CD4-positive, alpha-beta T cell treated with Interleukin-21 for 1 hour (primary cell): Measurements from ENCODE around the gene JPH2.

Experiments used
- DNase-seq: peaks from one replicate; pipeline ENCODE4 v3.0.0-alpha.2; 2020

Gene JPH2

DNA sequence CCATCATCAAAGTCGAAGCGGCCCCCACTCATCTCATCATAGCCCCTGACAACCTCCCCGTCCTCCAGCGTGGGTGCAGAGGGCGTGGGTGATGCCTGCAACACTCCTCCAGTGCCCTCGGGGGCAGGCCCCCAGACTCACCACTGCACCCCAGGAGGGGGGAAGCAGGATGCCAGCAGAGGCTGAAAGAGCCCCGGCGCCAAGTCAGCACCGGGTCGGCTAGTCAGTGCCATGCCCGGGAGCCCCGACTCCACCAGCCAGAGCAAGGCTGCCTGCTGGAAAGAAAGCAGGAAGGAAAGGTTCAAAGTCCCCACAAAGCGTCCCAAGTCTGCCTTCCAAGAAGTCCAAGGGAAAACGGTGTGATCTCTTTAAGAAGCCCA is 324 bp downstream of the JPH2 start:
- DNase-seq, result no peak

DNA sequence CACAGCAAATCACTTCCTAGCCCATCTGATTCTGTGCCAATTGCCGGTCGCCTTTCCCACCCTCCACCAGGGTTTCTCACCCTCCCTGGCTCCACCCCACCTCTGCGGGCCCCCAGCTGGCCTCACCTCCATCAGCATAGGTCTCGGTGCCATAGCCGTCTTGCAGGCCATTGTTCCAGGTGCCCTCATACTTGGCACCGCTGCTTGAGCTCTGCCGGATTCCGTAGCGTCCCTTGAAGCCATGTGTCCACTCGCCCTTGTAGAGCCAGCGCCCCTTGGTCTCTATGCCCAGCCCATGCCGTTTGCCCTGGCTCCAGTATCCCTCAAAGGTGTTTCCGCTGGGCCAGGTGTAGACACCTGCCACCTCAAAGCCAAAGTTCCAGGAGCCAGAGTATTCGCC is 787 bp downstream of the JPH2 start:
- no peak for DNase-seq

DNA sequence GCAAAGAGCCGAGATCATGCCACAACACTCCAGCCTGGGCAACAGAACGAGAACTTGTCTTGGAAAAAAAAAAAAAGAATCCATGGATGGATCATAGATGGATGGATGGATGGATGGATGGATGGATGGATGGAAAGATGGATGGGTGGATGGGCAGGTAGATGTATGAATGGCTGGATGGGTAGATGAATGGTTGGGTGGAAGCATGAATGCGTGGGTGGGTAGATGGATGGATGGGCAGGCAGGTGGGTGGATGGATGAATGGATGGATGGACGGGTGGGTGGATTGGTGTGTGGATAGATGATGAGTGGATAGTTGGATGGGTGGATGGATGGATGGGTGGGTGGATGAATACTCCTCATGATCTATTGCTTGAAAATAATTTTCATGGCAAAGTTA is 1.4 kb downstream of the JPH2 start:
- no peak for DNase-seq

DNA sequence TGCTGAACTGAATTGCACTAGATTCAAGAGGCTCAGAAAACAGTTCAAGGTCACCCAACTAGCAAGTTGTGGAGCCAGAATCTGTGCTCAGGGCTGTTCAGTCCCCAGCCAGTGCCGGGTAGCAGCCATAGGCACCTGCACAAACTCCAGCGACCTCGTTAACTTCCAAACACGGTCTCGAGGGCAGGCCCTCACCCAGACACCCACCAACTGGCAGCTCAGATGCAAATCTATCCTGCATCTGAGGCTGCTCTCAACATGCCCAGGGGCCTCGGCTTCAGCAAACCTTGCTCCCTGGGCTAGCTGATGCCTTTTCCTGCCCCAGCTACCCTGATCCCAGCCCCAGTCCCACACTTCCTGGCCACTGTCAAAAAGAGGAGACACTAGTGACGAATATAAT is 3.7 kb downstream of the JPH2 start:
- no peak for DNase-seq

DNA sequence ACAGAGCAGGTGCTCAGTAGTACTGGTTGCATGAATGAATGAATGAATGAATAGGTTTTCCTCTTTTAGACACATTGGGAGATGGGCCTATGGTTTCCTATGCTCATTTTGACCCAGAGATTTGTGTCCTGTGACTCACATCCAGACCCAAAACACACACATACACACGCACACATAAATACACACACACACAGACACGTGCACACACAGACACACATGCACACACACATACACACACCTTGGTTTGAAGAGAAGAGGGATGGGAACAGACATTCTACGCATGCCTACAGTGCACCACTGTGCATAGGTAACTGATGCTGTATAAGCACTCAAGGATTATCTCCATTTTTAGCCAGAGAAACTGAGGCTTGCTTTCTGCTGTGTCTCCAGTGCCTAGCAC is 4.1 kb downstream of the JPH2 start:
- DNase-seq, result no peak

- DNase-seq, result no peak
These were observed 4.7 kb downstream of the JPH2 start for GRCh38 chr20:44182135-44182765.

DNA sequence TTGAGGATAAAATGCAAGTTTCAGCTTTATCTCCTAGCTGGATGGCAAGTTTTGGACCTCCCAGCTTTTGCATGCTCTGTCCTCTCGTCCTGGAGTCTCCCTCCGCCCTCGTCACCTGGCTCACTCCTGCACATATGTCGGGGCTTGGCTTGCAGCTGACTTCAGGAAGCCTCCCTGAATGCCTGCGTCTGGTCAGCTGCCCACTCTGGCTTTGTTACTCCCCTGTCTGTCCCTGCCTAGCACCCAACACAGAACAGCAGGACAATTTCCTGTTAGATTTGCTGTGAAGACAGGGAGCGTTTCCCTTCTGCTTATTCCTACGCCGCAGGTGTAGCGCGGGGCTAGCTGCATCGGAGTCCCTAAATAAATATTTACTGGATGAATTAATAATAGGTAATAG is 5.4 kb downstream of the JPH2 start:
- no peak for DNase-seq

GRCh38 chr20:44180814-44181213 is 6.2 kb downstream of the JPH2 start:
- DNase-seq, result no peak

- no peak for DNase-seq
These were observed 10.0 kb downstream of the JPH2 start for GRCh38 chr20:44176833-44177534.

- no peak for DNase-seq
These were observed 11.8 kb downstream of the JPH2 start for GRCh38 chr20:44174996-44175765.

DNA sequence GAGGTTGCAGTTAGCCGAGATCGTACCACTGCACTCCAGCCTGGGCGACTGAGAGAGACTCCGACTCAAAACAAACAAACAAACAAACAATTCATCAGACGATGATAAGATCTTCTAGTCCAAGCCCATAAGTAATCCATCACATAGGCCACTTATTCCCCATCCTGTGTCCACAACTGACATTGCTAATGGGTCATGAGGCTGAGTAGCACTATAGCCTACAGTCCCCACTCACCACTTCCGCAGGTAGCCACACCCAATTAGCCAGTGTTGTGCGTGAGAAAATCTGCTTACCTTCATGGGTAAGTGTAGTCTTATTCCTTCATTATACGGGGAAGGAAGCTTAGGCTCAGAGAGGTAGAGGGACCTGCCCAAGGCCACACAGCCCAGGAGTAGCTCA is 13.1 kb downstream of the JPH2 start:
- no peak for DNase-seq

- DNase-seq, result no peak
These were observed 13.9 kb downstream of the JPH2 start for GRCh38 chr20:44173116-44173515.

DNA sequence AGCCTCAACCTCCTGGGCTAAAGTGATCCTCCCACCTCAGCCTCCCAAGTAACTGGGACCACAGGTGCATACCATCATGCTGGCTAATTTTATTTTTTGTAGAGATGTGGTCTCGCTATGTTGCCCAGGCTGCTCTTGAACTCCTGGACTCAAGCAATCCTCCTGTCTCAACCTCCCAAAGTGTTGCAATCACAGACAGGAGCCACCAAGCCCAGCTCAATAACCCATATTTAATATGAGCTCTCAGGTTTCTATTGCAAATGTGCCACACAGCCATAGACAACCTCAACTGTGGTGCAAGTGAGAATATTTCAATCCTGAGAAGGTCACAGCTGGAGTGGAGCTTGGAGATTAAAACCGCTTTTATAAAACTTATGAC is 14.4 kb downstream of the JPH2 start:
- no peak for DNase-seq

DNA sequence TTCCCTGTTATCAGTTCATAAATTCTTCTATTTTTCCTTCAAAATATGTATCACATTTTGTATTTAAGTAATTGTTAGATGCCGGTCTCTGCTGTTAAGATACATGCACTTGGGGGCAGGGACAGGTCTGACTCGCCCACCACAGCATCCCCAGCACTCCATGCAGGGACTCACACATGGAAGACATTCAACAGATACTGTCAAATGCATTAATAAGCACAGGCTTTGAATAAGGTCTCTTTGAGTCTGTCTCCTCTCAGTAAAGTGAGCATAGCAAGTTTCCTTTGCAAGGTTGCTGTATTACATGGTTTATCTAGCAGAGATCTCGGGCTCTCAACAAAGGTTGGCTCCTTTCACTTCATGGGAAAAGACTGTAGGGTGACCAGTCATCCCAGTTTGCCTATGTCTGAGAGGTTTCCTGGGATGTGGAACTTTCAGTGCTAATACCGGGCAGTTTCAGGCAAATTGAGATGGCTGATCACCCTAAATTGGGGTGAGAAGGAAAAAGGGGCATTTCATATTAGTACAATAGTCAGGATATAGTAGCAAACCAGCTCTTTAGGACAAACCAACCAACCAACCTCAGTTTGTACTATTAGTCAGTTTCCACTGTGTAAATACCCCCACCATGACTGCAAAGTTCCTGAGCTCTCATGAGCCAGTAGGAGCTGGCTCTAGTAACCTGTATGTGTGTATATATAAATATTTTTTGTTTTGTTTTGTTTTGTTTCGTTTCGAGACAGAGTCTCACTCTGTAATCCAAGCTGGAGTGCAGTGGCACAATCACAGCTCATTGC is 15.0 kb downstream of the JPH2 start:
- DNase-seq, result no peak

DNA sequence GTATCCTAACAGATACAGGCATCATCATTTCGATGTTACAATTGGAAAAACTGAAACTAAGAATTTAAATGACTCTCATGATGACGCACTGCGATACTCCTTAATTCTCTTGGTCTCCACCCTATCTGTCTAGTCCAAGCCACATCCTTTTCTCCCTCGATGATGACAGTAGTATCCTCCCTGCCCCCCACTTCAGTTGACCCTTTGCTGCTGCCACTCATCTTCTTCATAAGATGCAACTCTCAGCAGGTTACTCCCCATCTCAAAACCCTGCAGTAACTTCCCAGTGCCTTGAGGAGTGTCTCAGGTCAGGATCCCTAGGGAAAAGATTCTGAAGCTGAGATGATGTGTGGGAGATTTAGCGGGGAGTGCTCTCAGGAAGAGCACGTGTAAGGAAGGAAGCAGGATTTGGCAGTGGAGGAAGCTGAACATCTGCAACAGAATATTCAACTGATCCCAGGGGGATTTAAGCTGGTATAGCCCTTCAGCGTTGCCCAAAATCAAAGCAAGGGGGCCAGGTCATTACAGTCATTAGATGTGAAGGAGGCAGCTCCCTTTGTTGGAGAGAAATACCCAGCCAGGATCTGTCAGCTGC is 16.1 kb downstream of the JPH2 start:
- no peak for DNase-seq

DNA sequence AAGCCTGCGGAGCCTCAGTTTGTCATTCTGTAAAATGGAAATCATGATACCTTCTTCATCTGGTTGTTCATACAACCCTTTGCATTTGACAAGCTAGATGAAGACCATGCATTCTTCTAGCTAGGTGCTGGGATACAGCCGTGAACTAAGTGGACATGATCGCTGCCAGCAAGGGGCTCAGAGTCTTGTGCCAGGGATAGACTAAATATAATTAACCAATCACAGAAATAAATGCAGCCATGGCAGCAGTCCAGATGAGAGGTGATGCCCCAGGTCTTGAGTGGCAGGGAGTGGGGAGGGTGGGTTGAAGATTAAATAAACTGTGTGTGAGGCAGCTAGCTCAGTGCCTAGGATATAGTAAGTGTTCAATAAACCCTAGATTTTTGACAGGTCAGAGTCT is 19.3 kb downstream of the JPH2 start:
- DNase-seq, result no peak

- DNase-seq, result no peak
These were observed 20.5 kb downstream of the JPH2 start for GRCh38 chr20:44166477-44166876.

GRCh38 chr20:44166008-44166407 is 21.0 kb downstream of the JPH2 start:
- no peak for DNase-seq

DNA sequence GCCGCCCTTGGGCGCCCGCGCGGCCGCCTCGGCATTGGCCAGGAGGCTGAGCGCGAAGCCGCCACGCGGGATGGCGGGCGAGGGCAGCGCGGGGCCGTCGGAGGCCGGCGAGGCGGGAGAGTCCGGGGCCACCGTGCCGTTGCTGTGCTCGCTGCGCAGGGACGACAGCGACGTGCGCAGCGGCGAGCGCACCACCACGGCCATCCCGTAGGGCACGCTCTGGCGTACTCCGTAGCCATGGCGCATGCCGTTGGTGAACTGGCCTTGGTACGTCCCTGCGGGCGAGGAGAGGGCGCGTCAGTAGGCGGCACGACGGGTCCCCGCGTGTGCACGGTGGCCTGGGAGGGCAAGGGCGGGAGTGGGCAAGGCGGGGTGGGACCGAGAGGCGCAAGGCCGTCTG is 26.9 kb downstream of the JPH2 start:
- no peak for DNase-seq

DNA sequence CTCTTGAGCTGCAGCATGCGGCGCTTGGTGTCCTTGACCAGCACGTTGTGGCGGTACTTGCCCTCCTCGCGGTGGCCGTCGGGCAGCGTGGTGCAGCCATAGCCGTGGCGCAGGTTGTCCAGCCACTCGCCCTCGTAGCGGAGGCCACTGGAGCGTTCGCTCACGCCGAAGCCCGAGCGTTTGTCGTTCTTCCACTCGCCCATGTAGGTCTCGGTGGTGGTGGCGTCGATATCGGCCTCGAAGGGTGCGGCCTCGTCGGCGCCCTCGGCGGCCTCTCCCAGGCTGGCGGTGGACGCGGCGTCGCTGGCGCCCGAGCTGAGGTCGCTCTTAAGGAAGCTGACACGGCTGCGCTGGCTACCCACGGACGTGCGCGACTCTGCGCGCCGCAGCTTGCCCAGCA is 27.3 kb downstream of the JPH2 start:
- DNase-seq, result no peak

GRCh38 chr20:44159125-44159524 is 27.9 kb downstream of the JPH2 start:
- DNase-seq, result no peak

DNA sequence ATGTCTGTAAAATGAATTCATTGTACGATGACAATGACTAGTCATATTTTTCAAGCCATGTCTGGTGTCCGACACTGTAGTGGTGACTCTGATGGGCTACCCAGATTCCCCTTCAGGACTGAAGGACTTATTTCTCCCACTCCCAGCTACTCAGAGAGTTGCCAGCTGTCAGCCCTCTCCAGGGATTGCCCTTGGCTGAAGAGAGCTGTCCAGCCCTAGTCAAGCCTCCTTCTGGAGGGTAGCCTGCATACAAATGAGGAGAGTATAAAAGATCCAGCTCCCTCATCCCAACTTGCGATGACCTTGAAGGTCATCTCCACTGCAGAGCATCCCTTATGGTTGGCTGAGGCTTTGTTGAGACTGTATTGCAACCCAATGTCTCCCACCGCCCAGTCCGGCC is 29.9 kb downstream of the JPH2 start:
- DNase-seq, result no peak

- DNase-seq, result no peak
These were observed 32.4 kb downstream of the JPH2 start for GRCh38 chr20:44154521-44155001.
